Mesenchymal stem cell (in vitro differentiated cells and primary cell): ENCODE results near the gene MAPK10.

Experiments
- DNase-seq: peaks from one replicate; pipeline ENCODE4 v3.0.0-alpha.2; 2013
- H2AFZ ChIP-seq: one replicate; pipeline ENCODE4 v1.6.1; 2013; ENCODE audit warnings: low read depth, mild to moderate bottlenecking, control low read depth, inconsistent platforms, low read length, moderate library complexity
- H2AK5ac ChIP-seq: 2 replicates; pipeline ENCODE4 v1.6.1; 2013; ENCODE audit warnings: low read length, moderate library complexity, mild to moderate bottlenecking, inconsistent platforms; ENCODE audit not compliant: severe bottlenecking
- H2BK120ac ChIP-seq: one replicate; pipeline ENCODE4 v1.6.1; 2013; ENCODE audit warnings: low read depth, mild to moderate bottlenecking, inconsistent platforms, low read length, moderate library complexity
- H2BK12ac ChIP-seq, 2 experiments: one replicate each; pipeline ENCODE4 v1.6.1; 2013; ENCODE audit warnings: inconsistent platforms in 2 of 2, low read length in 2 of 2, mild to moderate bottlenecking in 2 of 2, moderate library complexity in 2 of 2, control low read depth in 1 of 2
- H2BK15ac ChIP-seq: one replicate; pipeline ENCODE4 v1.6.1; 2013; ENCODE audit warnings: mild to moderate bottlenecking, low read depth, inconsistent platforms; ENCODE audit not compliant: poor library complexity, severe bottlenecking
- H2BK5ac ChIP-seq: 2 replicates; pipeline ENCODE4 v1.6.1; 2013; ENCODE audit warnings: low read depth, mild to moderate bottlenecking, low read length, control low read depth, inconsistent platforms; ENCODE audit not compliant: poor library complexity, severe bottlenecking
- H3K14ac ChIP-seq, 2 experiments: one replicate each; pipeline ENCODE4 v1.6.1; 2013; ENCODE audit warnings: inconsistent platforms in 2 of 2, low read length in 2 of 2, control low read depth in 1 of 2, mild to moderate bottlenecking in 1 of 2, moderate library complexity in 1 of 2
- H3K18ac ChIP-seq, 2 experiments: one replicate each; pipeline ENCODE4 v1.6.1; 2013; ENCODE audit warnings: inconsistent platforms in 2 of 2, low read length in 2 of 2, control low read depth in 1 of 2, low read depth in 1 of 2, mild to moderate bottlenecking in 1 of 2
- H3K23ac ChIP-seq, 2 experiments: one replicate each; pipeline ENCODE4 v1.6.1; 2013; ENCODE audit warnings: inconsistent platforms in 2 of 2, low read length in 2 of 2, mild to moderate bottlenecking in 2 of 2, moderate library complexity in 2 of 2, control low read depth in 1 of 2
- H3K27ac ChIP-seq: 2 replicates; pipeline ENCODE4 v1.5.1; 2013; ENCODE audit warnings: mild to moderate bottlenecking, moderate library complexity, low read length, control low read depth, inconsistent platforms; ENCODE audit not compliant: poor library complexity, severe bottlenecking
- H3K27me3 ChIP-seq, 2 experiments: 2 replicates each; pipeline versions ENCODE4 v1.6.1 to v1.7.0; 2013; ENCODE audit warnings: low read length in 2 of 2, mild to moderate bottlenecking in 2 of 2, moderate library complexity in 2 of 2, control low read depth in 1 of 2, inconsistent platforms in 1 of 2; ENCODE audit not compliant: control insufficient read depth in 1 of 2, insufficient read depth in 1 of 2
- H3K36me3 ChIP-seq, 2 experiments: 2 replicates each; pipeline versions ENCODE4 v1.6.1 to v1.7.0; 2013; ENCODE audit warnings: low read length in 2 of 2, control low read depth in 1 of 2, inconsistent platforms in 1 of 2, low read depth in 1 of 2, mild to moderate bottlenecking in 1 of 2; ENCODE audit not compliant: insufficient read depth in 2 of 2, control insufficient read depth in 1 of 2
- H3K4ac ChIP-seq, 2 experiments: one replicate each; pipeline ENCODE4 v1.6.1; 2013; ENCODE audit warnings: inconsistent platforms in 2 of 2, low read length in 2 of 2, mild to moderate bottlenecking in 2 of 2, moderate library complexity in 2 of 2, control low read depth in 1 of 2, low read depth in 1 of 2
- H3K4me1 ChIP-seq: 2 replicates; pipeline ENCODE4 v1.6.1; 2013; ENCODE audit warnings: low read depth, low read length, control low read depth; ENCODE audit not compliant: control insufficient read depth, insufficient read depth
- H3K4me2 ChIP-seq: 2 replicates; pipeline ENCODE4 v1.6.1; 2013; ENCODE audit warnings: low read length, mild to moderate bottlenecking, inconsistent platforms; ENCODE audit not compliant: poor library complexity, severe bottlenecking
- H3K4me3 ChIP-seq, 2 experiments: 2 replicates each; pipeline versions ENCODE4 v1.5.1 to v1.7.0; 2013; ENCODE audit warnings: low read length in 2 of 2, mild to moderate bottlenecking in 2 of 2, control low read depth in 1 of 2, low read depth in 1 of 2; ENCODE audit not compliant: insufficient read depth in 1 of 2
- H3K79me1 ChIP-seq: replicated peaks from 2 replicates; pipeline ENCODE4 v1.6.1; 2013; ENCODE audit warnings: mild to moderate bottlenecking, control low read depth, low read length, inconsistent platforms; ENCODE audit not compliant: poor library complexity, severe bottlenecking
- H3K9ac ChIP-seq: 2 replicates; pipeline ENCODE4 v1.7.0; 2013; ENCODE audit warnings: mild to moderate bottlenecking, low read length, moderate library complexity
- H3K9me3 ChIP-seq: 2 replicates; pipeline ENCODE4 v1.7.0; 2013; ENCODE audit warnings: mild to moderate bottlenecking, low read length; ENCODE audit not compliant: control insufficient read depth
- H4K8ac ChIP-seq: one replicate; pipeline ENCODE4 v1.6.1; 2013; ENCODE audit warnings: inconsistent platforms, mild to moderate bottlenecking, low read length, moderate library complexity
- H4K91ac ChIP-seq: one replicate; pipeline ENCODE4 v1.6.1; 2013; ENCODE audit warnings: mild to moderate bottlenecking, low read length, inconsistent platforms
- WGBS: methylation state at CpG from one replicate; pipeline ENCODE4 v1.1.7; 2013; ENCODE audit warnings: mixed read lengths; 5-methylcytosine and 5-hydroxymethylcytosine counted together

MAPK10 gene

GRCh38 chr4:86242677-86243076 lies 117.2 kb downstream of the MAPK10 start:
- no peak overlapping the region for H3K27ac ChIP-seq
- H3K14ac ChIP-seq: no peak overlapping the region
- H2BK120ac ChIP-seq: no peak overlapping the region
- no peak overlapping the region for H3K18ac ChIP-seq
- H4K91ac ChIP-seq: no peak overlapping the region
- no peak overlapping the region for H2BK5ac ChIP-seq
- H3K4ac ChIP-seq: no peak overlapping the region
- no peak overlapping the region for H4K8ac ChIP-seq
- H2AK5ac ChIP-seq: no peak overlapping the region
- WGBS: 98% methylated on average over 14 of the region's 14 CpGs
- peaks cover 15% of the 10 kb centered on the region for H3K9me3 ChIP-seq
- no peak overlapping the region for H2AFZ ChIP-seq
- no peak overlapping the region for H3K4me3 ChIP-seq
- no peaks in the 10 kb centered on the region for H3K27me3 ChIP-seq
- no peak for DNase-seq
- no peak overlapping the region for H3K9ac ChIP-seq
- H2BK15ac ChIP-seq: no peak overlapping the region
- no peaks in the 10 kb centered on the region for H3K36me3 ChIP-seq
- no peaks in the 10 kb centered on the region for H3K79me1 ChIP-seq
- no peak overlapping the region for H3K23ac ChIP-seq
- no peaks in the 10 kb centered on the region for H3K4me1 ChIP-seq
- H3K4me2 ChIP-seq: no peak overlapping the region
- no peak overlapping the region for H2BK12ac ChIP-seq

DNA sequence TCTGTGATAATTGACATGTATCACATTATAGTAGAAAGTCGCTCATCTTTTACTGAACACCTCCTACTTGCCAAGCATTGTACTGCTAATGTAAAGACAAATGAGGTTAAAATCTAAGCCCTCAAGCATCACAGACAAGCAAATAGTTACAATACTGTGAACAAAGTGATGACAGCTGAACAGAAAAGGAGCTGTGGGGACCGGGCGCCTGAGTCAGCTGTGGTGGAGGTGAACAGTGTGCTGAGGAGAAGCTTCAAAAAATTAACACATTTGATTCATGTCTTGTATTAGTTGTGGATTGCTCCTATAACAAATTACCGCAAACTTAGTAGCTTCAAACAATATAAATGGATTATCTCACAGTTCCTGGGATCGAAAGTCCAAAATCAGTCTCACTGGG lies 124.3 kb downstream of the MAPK10 start:
- H2BK12ac ChIP-seq: no peak overlapping the region
- no peak overlapping the region for H3K4ac ChIP-seq
- H3K4me3 ChIP-seq: no peak overlapping the region
- H3K4me1 ChIP-seq: no peaks in the 10 kb centered on the region
- H2BK15ac ChIP-seq: no peak overlapping the region
- no peak overlapping the region for H2AFZ ChIP-seq
- H3K27ac ChIP-seq: no peak overlapping the region
- no peak overlapping the region for H2BK120ac ChIP-seq
- H3K36me3 ChIP-seq: no peaks in the 10 kb centered on the region
- H3K4me2 ChIP-seq: no peak overlapping the region
- H2BK5ac ChIP-seq: no peak overlapping the region
- no peak overlapping the region for H3K18ac ChIP-seq
- no peaks in the 10 kb centered on the region for H3K79me1 ChIP-seq
- H2AK5ac ChIP-seq: no peak overlapping the region
- no peak for DNase-seq
- H3K9me3 ChIP-seq: peaks cover 8% of the 10 kb centered on the region
- no peak overlapping the region for H4K91ac ChIP-seq
- no peaks in the 10 kb centered on the region for H3K27me3 ChIP-seq
- 100% methylated on average over 3 of the region's 5 CpGs for WGBS
- no peak overlapping the region for H3K9ac ChIP-seq
- H4K8ac ChIP-seq: no peak overlapping the region
- H3K23ac ChIP-seq: no peak overlapping the region
- H3K14ac ChIP-seq: no peak overlapping the region

- H3K4ac ChIP-seq: no peak overlapping the region
- H2AK5ac ChIP-seq: no peak overlapping the region
- no peak for DNase-seq
- H3K79me1 ChIP-seq: no peaks in the 10 kb centered on the region
- 33% methylated on average over 1 of the region's 1 CpG for WGBS
- peak overlapping the region; percentile 68 for H3K27ac ChIP-seq
- H3K9ac ChIP-seq: no peak overlapping the region
- no peaks in the 10 kb centered on the region for H3K27me3 ChIP-seq
- H2BK120ac ChIP-seq: no peak overlapping the region
- no peak overlapping the region for H4K91ac ChIP-seq
- no peak overlapping the region for H3K4me2 ChIP-seq
- H2BK5ac ChIP-seq: no peak overlapping the region
- H3K23ac ChIP-seq: no peak overlapping the region
- H2BK12ac ChIP-seq: no peak overlapping the region
- H3K4me3 ChIP-seq: no peak overlapping the region
- H3K36me3 ChIP-seq: no peaks in the 10 kb centered on the region
- H3K4me1 ChIP-seq: no peaks in the 10 kb centered on the region
- H2AFZ ChIP-seq: no peak overlapping the region
- peaks cover 5% of the 10 kb centered on the region for H3K9me3 ChIP-seq
- no peak overlapping the region for H4K8ac ChIP-seq
- no peak overlapping the region for H3K18ac ChIP-seq
- H2BK15ac ChIP-seq: no peak overlapping the region
- no peak overlapping the region for H3K14ac ChIP-seq
These were observed 126.2 kb downstream of the MAPK10 start for GRCh38 chr4:86233681-86234080.

DNA sequence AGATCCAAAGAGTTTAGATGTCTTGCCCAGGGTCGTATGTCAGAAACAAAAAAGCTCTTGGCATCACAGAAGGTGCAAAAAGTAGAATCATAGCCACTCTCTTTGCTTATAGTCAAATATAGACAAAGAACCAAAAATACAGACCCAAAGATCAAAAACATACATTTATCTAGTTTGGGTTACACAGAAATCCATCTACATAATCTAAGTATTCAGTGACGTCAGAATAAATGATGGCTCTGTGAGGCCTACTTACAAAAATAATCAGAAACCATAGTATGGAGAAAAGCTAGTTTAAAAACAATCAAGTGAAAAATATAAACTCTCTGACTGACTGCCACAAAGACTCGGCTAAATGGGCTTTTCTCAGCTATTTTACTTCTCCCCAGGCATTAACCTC lies 126.8 kb downstream of the MAPK10 start:
- Histone ChIP-seq H3K4me1 (no peaks in the 10 kb centered on the region), H2BK15ac (no peak overlapping the region), H3K4ac (no peak overlapping the region), H3K79me1 (no peaks in the 10 kb centered on the region), H2AK5ac (peak overlapping the region; percentile 45), H3K4me2 (no peak overlapping the region), H2BK120ac (no peak overlapping the region), H2AFZ (no peak overlapping the region), H3K23ac (no peak overlapping the region), H3K9me3 (peaks cover under 1% of the 10 kb centered on the region), H3K27ac (peak overlapping the region; percentile 68), H4K8ac (no peak overlapping the region), H2BK12ac (no peak overlapping the region), H3K27me3 (no peaks in the 10 kb centered on the region), H3K9ac (no peak overlapping the region), H2BK5ac (no peak overlapping the region), H3K4me3 (no peak overlapping the region), H3K14ac (no peak overlapping the region), H3K18ac (no peak overlapping the region), H4K91ac (no peak overlapping the region), H3K36me3 (no peaks in the 10 kb centered on the region)
- DNase-seq: no peak
- 70% methylated on average over 2 of the region's 3 CpGs for WGBS
